HepG2 (cell line): Measurements from ENCODE around the gene NFASC. TPM values are rescaled to one million over a fixed set of nuclear protein-coding genes. Genes with fewer than 3 reads are reported as not detected.

Experiments
- ATAC-seq: fragments of 200-7000 bp; cut with Tn5 transposase; 3 replicates; pipeline ENCODE4 v1.9.1; 2020; ENCODE audit warnings: mild to moderate bottlenecking, moderate library complexity
- BruUV-seq: library from RNA; stranded (reverse); fragments of 400-500 nt; replicated peaks from 2 replicates; lab custom pipeline; 2021; lab: Mats Ljungman, UMichigan
- CTCF ChIA-PET: fragments of 300-600 bp; formaldehyde crosslinking; extraction: SDS; loops from one replicate; lab custom pipeline; 2021; ENCODE audit warnings: low total read pairs, inconsistent platforms, low intra/inter-chr PET ratio; lab: Yijun Ruan, JAX
- POLR2A ChIA-PET: fragments of 350-600 bp; sonication (Branson Sonifier 250); formaldehyde crosslinking; loops from one replicate; lab custom pipeline; 2020; ENCODE audit warnings: antibody characterized with exemption, inconsistent platforms; lab: Yijun Ruan, JAX
- DNase-seq: peaks from one replicate; pipeline ENCODE4 v3.0.0-alpha.2; 2015; ENCODE audit warnings: low spot score
- FAIRE-seq: peaks from 3 replicates; lab custom pipeline; 2011; peaks lifted over from hg19 to GRCh38; lab: Jason Lieb, UNC
- H2AFZ ChIP-seq: one replicate; pipeline ENCODE4 v1.6.1; 2011; ENCODE audit warnings: low read length, inconsistent platforms
- H3K27ac ChIP-seq: fragments of 300-600 bp; 3 replicates; pipeline ENCODE4 v1.8.0; 2011; ENCODE audit warnings: mixed run types, mild to moderate bottlenecking, mixed read lengths, low read length, inconsistent platforms; ENCODE audit not compliant: insufficient read depth; ENCODE audit errors: extremely low read length
- H3K27me3 ChIP-seq, 2 experiments: fragments of 200-600 bp in 1 of 2; 2 replicates in 1 of 2; 3 replicates in 1 of 2; pipeline versions ENCODE4 v1.6.0 to v1.8.0; 2011; ENCODE audit warnings: low read length in 2 of 2, mild to moderate bottlenecking in 2 of 2, moderate library complexity in 2 of 2, inconsistent platforms in 1 of 2; ENCODE audit not compliant: insufficient read depth in 2 of 2, control insufficient read depth in 1 of 2
- H3K36me3 ChIP-seq, 2 experiments: fragments of 200-600 bp in 1 of 2; replicated peaks in 1 of 2; 2 replicates in 1 of 2; 3 replicates in 1 of 2; pipeline versions ENCODE4 v1.5.1 to v1.8.0; 2011; ENCODE audit warnings: low read length in 2 of 2, inconsistent platforms in 1 of 2; ENCODE audit not compliant: insufficient read depth in 2 of 2, control insufficient read depth in 1 of 2
- H3K4me1 ChIP-seq: 2 replicates; pipeline ENCODE4 v1.5.1; 2012; ENCODE audit warnings: low read length, inconsistent platforms; ENCODE audit not compliant: insufficient read depth
- H3K4me2 ChIP-seq: 2 replicates; pipeline ENCODE4 v1.6.0; 2011; ENCODE audit warnings: low read depth, low read length, inconsistent platforms
- H3K4me3 ChIP-seq, 3 experiments: fragments of 200-600 bp in 1 of 3; sonication (generic), shearing (Covaris generic) in 1 of 3; replicated peaks in 1 of 3; 2 replicates each; pipeline ENCODE4 v1.5.1; 2011 to 2016; ENCODE audit warnings: low read length in 3 of 3, inconsistent platforms in 2 of 3, low read depth in 2 of 3, mild to moderate bottlenecking in 2 of 3, control low read depth in 1 of 3, mixed read lengths in 1 of 3; ENCODE audit not compliant: insufficient read depth in 1 of 3
- H3K79me2 ChIP-seq: one replicate; pipeline ENCODE4 v1.6.1; 2011; ENCODE audit warnings: low read length, inconsistent platforms; ENCODE audit not compliant: insufficient read depth
- H3K9ac ChIP-seq: 2 replicates; pipeline ENCODE4 v1.6.0; 2011; ENCODE audit warnings: mild to moderate bottlenecking, low read depth, low read length, inconsistent platforms; ENCODE audit not compliant: insufficient read depth
- H3K9me3 ChIP-seq: 2 replicates; pipeline ENCODE4 v1.5.1; 2012; ENCODE audit warnings: mild to moderate bottlenecking, low read length
- H4K20me1 ChIP-seq: 2 replicates; pipeline ENCODE4 v1.6.0; 2011; ENCODE audit warnings: inconsistent platforms, mild to moderate bottlenecking, low read length, moderate library complexity; ENCODE audit not compliant: insufficient read depth
- ATF1 ChIP-seq: IDR thresholded peaks from 2 replicates; pipeline ENCODE4 v1.6.1; 2016; ENCODE audit warnings: mild to moderate bottlenecking, control low read depth
- BHLHE40 ChIP-seq: IDR thresholded peaks from 2 replicates; pipeline ENCODE4 v1.6.1; 2011; ENCODE audit warnings: low read length, improper control_type of control experiment
- HMG20A ChIP-seq: IDR thresholded peaks from 2 replicates; pipeline ENCODE4 v1.6.1; 2016; ENCODE audit warnings: borderline replicate concordance
- RARA ChIP-seq: IDR thresholded peaks from 2 replicates; pipeline ENCODE4 v1.6.1; 2016; ENCODE audit warnings: missing genetic modification reagents, missing compliant biosample characterization
- RFX5 ChIP-seq: IDR thresholded peaks from 2 replicates; pipeline ENCODE4 v1.6.1; 2011; ENCODE audit warnings: low read depth, low read length, improper control_type of control experiment
- SNRNP70 ChIP-seq: fragments of 200-400 bp; formaldehyde crosslinking; IDR thresholded peaks from 2 replicates; pipeline ENCODE4 v1.6.1; 2017; ENCODE audit warnings: mild to moderate bottlenecking, low read depth, low read length, moderate library complexity
- TERF1 ChIP-seq: sonication (generic); formaldehyde crosslinking; IDR thresholded peaks from 2 replicates; pipeline ENCODE4 v1.8.0; 2022; ENCODE audit warnings: mild to moderate bottlenecking, missing genetic modification reagents, moderate library complexity
- THRA ChIP-seq: sonication (generic); formaldehyde crosslinking; IDR thresholded peaks from 2 replicates; pipeline ENCODE4 v1.4.0; 2020; ENCODE audit warnings: missing genetic modification reagents, borderline replicate concordance
- ZNF234 ChIP-seq: sonication (generic); formaldehyde crosslinking; conservative IDR thresholded peaks from 2 replicates; pipeline ENCODE4 v1.5.1; 2020; ENCODE audit warnings: mild to moderate bottlenecking, missing genetic modification reagents
- ZNF646 ChIP-seq: sonication (generic); formaldehyde crosslinking; IDR thresholded peaks from 2 replicates; pipeline ENCODE4 v1.9.0; 2021; ENCODE audit warnings: mild to moderate bottlenecking, missing genetic modification reagents
- ZNF790 ChIP-seq: sonication (generic); formaldehyde crosslinking; IDR thresholded peaks from 2 replicates; pipeline ENCODE4 v1.8.0; 2022; ENCODE audit warnings: missing genetic modification reagents, mild to moderate bottlenecking, borderline replicate concordance
- ZNF850 ChIP-seq: sonication (generic); formaldehyde crosslinking; conservative IDR thresholded peaks from 2 replicates; pipeline ENCODE4 v1.9.0; 2021; ENCODE audit warnings: mild to moderate bottlenecking, missing genetic modification reagents
- WGBS: methylation state at CpG from one replicate; pipeline ENCODE4 v1.1.6; 2017; ENCODE audit warnings: low lambda C conversion rate; 5-methylcytosine and 5-hydroxymethylcytosine counted together
- in situ Hi-C: cut with HindIII; loops from 2 replicates; pipeline ENCODE4 v1.10.0; 2017; ENCODE audit warnings: low pct_unique_long_range_greater_than_20kb; ENCODE audit not compliant: extremely low pct_ligation_motif_present
- intact Hi-C: fragments of 100-400 bp; cut with micrococcal nuclease; formaldehyde crosslinking; loops from one replicate; pipeline ENCODE4 v1.10.0; 2022; ENCODE audit not compliant: unreplicated experiment
- polyA plus RNA-seq, 8 experiments: library from polyadenylated mRNA; depleted of rRNA in 3 of 8; stranded (reverse) in 7 of 8; unstranded in 1 of 8; fragments of >200 nt; fragmentation: Illumina TruSeq in 4 of 8; extraction: Trizol in 4 of 8; gene quantifications; 2 replicates each; pipeline versions ENCODE4 v1.2.1 to v1.2.3, GENCODE V29; 2011 to 2016; ENCODE audit warnings: low read depth in 4 of 8, missing spikeins in 1 of 8, mixed read lengths in 1 of 8; ENCODE audit not compliant: insufficient read depth in 1 of 8
- total RNA-seq, 5 experiments: library from RNA; depleted of rRNA; stranded (reverse); fragments of >200 nt; fragmentation: Illumina TruSeq; extraction: Trizol; gene quantifications; 2 replicates each; pipeline ENCODE4 v1.2.3, GENCODE V29; 2016; ENCODE audit warnings: low read depth in 1 of 5

The NFASC gene
- total and polyA plus RNA-seq, 2 of the 13 experiments (the other 11 are each of a cell fraction or from before 2014, with no cell fraction given) = not detected

GRCh38 chr1:204928671-204929486 lies 58.2 kb downstream of the NFASC start (continued):
- TF ChIP-seq ZNF850 (CRISPR knock-in tag) (no peak), SNRNP70 (no peak)

- Histone ChIP-seq H3K79me2 (no peaks in the 10 kb centered on the region), H3K27me3 (peaks cover 2 to 13% of the 10 kb centered on the region in 2 experiments; a peak in 1 of 5 replicates), H2AFZ (no peak overlapping the region), H3K4me2 (no peak overlapping the region), H4K20me1 (no peaks in the 10 kb centered on the region), H3K9ac (no peak overlapping the region), H3K4me3 (no peak overlapping the region), H3K4me1 (peaks cover 3% of the 10 kb centered on the region), H3K27ac (no peak overlapping the region), H3K9me3 (no peaks in the 10 kb centered on the region), H3K36me3 (no peaks in the 10 kb centered on the region)
- POLR2A ChIA-PET = no interaction called here
- WGBS = 15% methylated on average over 6 of the region's 6 CpGs
- in situ Hi-C loops (no loop called here), intact Hi-C loops (no loop called here)
- no peak for DNase-seq
- no peak for FAIRE-seq
- no TSS peak for BruUV-seq
- ATAC-seq = no peak
- CTCF ChIA-PET = no interaction called here
- TF ChIP-seq BHLHE40 (no peak), THRA (CRISPR knock-in tag) (no peak), RARA (CRISPR knock-in tag) (no peak), ZNF790 (no peak), RFX5 (no peak), HMG20A (CRISPR knock-in tag) (no peak), ZNF234 (no peak), ZNF646 (no peak), ATF1 (CRISPR knock-in tag) (no peak), TERF1 (no peak)
Observed at GRCh38 chr1:204929487-204930154, 59.0 kb downstream of the NFASC start.
